Brain microvascular endothelial cell (primary cell): ENCODE data around the gene ARL9.

Source experiments
- DNase-seq: peaks from one replicate; pipeline ENCODE4 v3.0.0-alpha.2; 2020
- H3K27ac ChIP-seq: fragments of 250-450 bp; sonication (Bioruptor Pico); 2 replicates; pipeline ENCODE4 v1.5.1; 2020; ENCODE audit warnings: mild to moderate bottlenecking, moderate library complexity
- H3K27me3 ChIP-seq: fragments of 250-450 bp; sonication (Bioruptor Pico); replicated peaks from 2 replicates; pipeline ENCODE4 v1.5.1; 2020; ENCODE audit warnings: mild to moderate bottlenecking
- H3K36me3 ChIP-seq: fragments of 250-450 bp; sonication (Bioruptor Pico); replicated peaks from 2 replicates; pipeline ENCODE4 v1.5.1; 2020; ENCODE audit warnings: mild to moderate bottlenecking
- H3K4me3 ChIP-seq: 2 replicates; pipeline ENCODE4 v1.5.1; 2011; ENCODE audit warnings: low read depth, mild to moderate bottlenecking, control low read depth, low read length, moderate library complexity
- in situ Hi-C: cut with HindIII; loops from 2 replicates; pipeline ENCODE4 v1.10.0; 2017; ENCODE audit warnings: low sequenced_read_pairs, low pct_ligation_motif_present
- TF ChIP-seq, protein P1 (sequence below): IDR thresholded peaks from 2 replicates; pipeline ENCODE4 v1.5.1; 2011; ENCODE audit warnings: low read depth, mild to moderate bottlenecking, moderate library complexity, low read length, control low read depth, inconsistent platforms; ENCODE audit errors: missing control alignments

ARL9 gene

DNA sequence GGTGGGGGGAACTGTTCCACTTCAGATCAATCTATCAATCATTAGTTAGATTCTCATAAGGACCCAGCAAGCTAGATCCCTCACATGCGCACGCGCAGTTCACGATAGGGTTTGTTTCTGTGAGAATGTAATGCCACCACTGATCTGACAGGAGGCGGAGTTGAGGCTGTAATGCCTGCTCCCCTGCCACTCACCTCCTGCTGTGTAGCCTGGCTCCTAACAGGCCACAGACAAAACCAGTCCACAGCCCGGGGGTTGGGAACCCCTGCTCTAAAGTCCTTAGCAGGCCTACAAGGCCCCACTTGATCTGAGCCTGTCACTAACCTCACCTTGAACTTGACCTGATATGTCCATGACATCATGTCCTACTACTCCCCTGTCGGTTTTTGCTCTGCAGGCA is 30.3 kb downstream of the ARL9 start:
- in situ Hi-C loops, result no loop called here
- DNase-seq, result no peak
- TF ChIP-seq, protein P1, sequence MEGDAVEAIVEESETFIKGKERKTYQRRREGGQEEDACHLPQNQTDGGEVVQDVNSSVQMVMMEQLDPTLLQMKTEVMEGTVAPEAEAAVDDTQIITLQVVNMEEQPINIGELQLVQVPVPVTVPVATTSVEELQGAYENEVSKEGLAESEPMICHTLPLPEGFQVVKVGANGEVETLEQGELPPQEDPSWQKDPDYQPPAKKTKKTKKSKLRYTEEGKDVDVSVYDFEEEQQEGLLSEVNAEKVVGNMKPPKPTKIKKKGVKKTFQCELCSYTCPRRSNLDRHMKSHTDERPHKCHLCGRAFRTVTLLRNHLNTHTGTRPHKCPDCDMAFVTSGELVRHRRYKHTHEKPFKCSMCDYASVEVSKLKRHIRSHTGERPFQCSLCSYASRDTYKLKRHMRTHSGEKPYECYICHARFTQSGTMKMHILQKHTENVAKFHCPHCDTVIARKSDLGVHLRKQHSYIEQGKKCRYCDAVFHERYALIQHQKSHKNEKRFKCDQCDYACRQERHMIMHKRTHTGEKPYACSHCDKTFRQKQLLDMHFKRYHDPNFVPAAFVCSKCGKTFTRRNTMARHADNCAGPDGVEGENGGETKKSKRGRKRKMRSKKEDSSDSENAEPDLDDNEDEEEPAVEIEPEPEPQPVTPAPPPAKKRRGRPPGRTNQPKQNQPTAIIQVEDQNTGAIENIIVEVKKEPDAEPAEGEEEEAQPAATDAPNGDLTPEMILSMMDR, result no peak
- no peak overlapping the region for H3K4me3 ChIP-seq
- H3K27me3 ChIP-seq, result no peaks in the 10 kb centered on the region
- no peak overlapping the region for H3K27ac ChIP-seq
- H3K36me3 ChIP-seq, result no peaks in the 10 kb centered on the region

GRCh38 chr4:56537147-56537546 is 31.6 kb downstream of the ARL9 start:
- Histone ChIP-seq H3K27me3 (no peaks in the 10 kb centered on the region), H3K4me3 (no peak overlapping the region)
- in situ Hi-C loops, result no loop called here

DNA sequence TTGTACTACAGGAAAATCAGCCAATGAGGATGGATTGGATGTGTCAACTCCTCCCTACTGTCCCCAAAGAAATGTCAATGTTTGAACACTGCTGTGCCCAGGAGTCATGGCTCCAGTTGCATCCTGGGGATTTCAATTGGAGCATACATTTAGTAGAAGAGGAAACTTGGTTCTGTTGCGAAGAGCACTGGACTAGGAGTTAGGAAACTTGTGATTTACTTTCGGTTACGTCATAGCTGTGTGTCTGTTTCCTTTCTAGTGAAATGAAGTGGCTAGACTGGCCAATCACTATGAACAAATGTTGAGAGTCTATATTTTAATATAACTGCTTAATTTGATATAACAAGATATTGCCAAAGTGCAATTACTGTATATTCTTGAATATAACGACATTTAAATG is 35.2 kb downstream of the ARL9 start:
- Histone ChIP-seq H3K27me3 (no peaks in the 10 kb centered on the region), H3K36me3 (no peaks in the 10 kb centered on the region), H3K27ac (no peak overlapping the region), H3K4me3 (no peak overlapping the region)
- no peak for DNase-seq
- in situ Hi-C loops, result no loop called here
- TF ChIP-seq, protein P1, result no peak

More at GRCh38 chr4:56537147-56537546, 31.6 kb downstream of the ARL9 start:
- DNase-seq, result no peak
- Histone ChIP-seq H3K27ac (no peak overlapping the region), H3K36me3 (no peaks in the 10 kb centered on the region)
- TF ChIP-seq, protein P1, result no peak

DNA sequence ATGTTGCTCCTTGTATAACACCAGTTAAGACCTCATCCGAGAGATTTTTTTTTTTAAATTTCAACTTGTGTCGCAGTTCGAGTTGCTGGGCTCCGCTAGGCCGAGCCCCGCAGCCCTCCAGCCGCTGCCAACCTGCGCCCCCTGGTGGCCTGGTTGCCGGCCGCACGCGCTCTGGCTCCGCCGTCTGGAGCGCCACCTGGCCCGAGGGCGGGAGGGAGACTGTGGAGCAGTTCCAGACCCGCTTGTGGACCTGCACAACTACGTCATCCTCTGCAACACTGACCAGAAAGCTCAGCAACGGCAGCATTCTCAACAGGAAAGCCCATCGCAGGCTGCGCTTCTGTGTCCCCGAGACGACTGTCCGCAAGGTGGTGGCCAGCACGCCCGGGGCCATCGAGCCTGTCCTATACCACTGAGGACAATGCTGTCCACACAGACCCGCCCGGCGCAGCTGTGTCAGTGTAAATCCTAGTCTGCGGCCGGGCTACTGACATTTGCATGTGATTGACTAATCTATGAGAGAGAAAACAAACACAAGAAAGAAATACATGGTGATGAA is 39.1 kb downstream of the ARL9 start:
- Histone ChIP-seq H3K27ac (no peak overlapping the region), H3K4me3 (peak overlapping the region; percentile 56), H3K27me3 (no peaks in the 10 kb centered on the region), H3K36me3 (no peaks in the 10 kb centered on the region)
- DNase-seq, result peak; percentile 71
- in situ Hi-C loops, result no loop called here
- TF ChIP-seq, protein P1, result peak; percentile 82

- no peak for DNase-seq
- in situ Hi-C loops, result no loop called here
- no peak overlapping the region for H3K4me3 ChIP-seq
- TF ChIP-seq, protein P1, result no peak
- H3K27me3 ChIP-seq, result no peaks in the 10 kb centered on the region
- no peaks in the 10 kb centered on the region for H3K36me3 ChIP-seq
- no peak overlapping the region for H3K27ac ChIP-seq
Measured at GRCh38 chr4:56550642-56551041, 45.1 kb downstream of the ARL9 start.

- TF ChIP-seq, protein P1, result no peak
- in situ Hi-C loops, result no loop called here
- H3K4me3 ChIP-seq, result no peak overlapping the region
- H3K27ac ChIP-seq, result no peak overlapping the region
- H3K27me3 ChIP-seq, result no peaks in the 10 kb centered on the region
- H3K36me3 ChIP-seq, result no peaks in the 10 kb centered on the region
- no peak for DNase-seq
Measured at GRCh38 chr4:56551516-56551915, 45.9 kb downstream of the ARL9 start.
